Ascending aorta (tissue), 2 donors: ENCODE results near the gene ACIN1. TPM values are rescaled to one million over a fixed set of nuclear protein-coding genes. Genes with fewer than 3 reads are reported as not detected.
A peak's percentile ranks its signal among the peaks of the same experiment; 100 is the strongest.

Source experiments
- DNase-seq, 2 donors: peaks; one replicate each; pipeline ENCODE4 v3.0.0-alpha.2; 2019; ENCODE audit warnings: low spot score in 2 of 2
- H3K27ac ChIP-seq, 2 donors: fragments of 200-600 bp; sonication (generic); one replicate each; pipeline ENCODE4 v1.5.1; 2016 to 2017; ENCODE audit warnings: mild to moderate bottlenecking in 1 of 2
- H3K27me3 ChIP-seq: fragments of 200-600 bp; sonication (generic); one replicate; pipeline ENCODE4 v1.5.1; 2017
- H3K36me3 ChIP-seq, 2 donors: fragments of 200-600 bp; sonication (generic); one replicate each; pipeline ENCODE4 v1.5.1; 2016
- H3K4me1 ChIP-seq, 2 donors: fragments of 200-600 bp; sonication (generic); one replicate each; pipeline ENCODE4 v1.5.1; 2016 to 2017; ENCODE audit warnings: mild to moderate bottlenecking in 1 of 2
- H3K4me3 ChIP-seq, 2 donors: fragments of 200-600 bp; sonication (generic); one replicate each; pipeline ENCODE4 v1.5.1; 2016 to 2017; ENCODE audit warnings: mild to moderate bottlenecking in 1 of 2
- H3K9me3 ChIP-seq, 2 donors: fragments of 200-600 bp; sonication (generic); one replicate each; pipeline ENCODE4 v1.5.1; 2016
- CTCF ChIP-seq, 3 experiments: fragments of 200-600 bp in 2 of 3; fragments of 450-650 bp in 1 of 3; sonication (generic) in 2 of 3; IDR thresholded peaks; one replicate each; pipeline ENCODE4 v1.5.1; 2016 to 2019; ENCODE audit warnings: antibody characterized with exemption in 3 of 3, mild to moderate bottlenecking in 1 of 3, moderate library complexity in 1 of 3
- intact Hi-C: fragments of 100-400 bp; cut with DNase I; formaldehyde crosslinking; loops from one replicate; pipeline ENCODE4 v1.15.1; 2023
- total RNA-seq: library from RNA; depleted of rRNA; stranded (reverse); fragments of >200 nt; gene quantifications from one replicate; pipeline ENCODE4 v1.1.0, GENCODE V29; 2016

Gene ACIN1
- total RNA-seq, 1 donor from 2014 or later = 58.9 TPM

GRCh38 chr14:23035303-23036144 lies 59.4 kb downstream of the ACIN1 start:
- H3K4me3 ChIP-seq = peak overlapping the region; percentile 72 to 80
- no peaks in the 10 kb centered on the region for H3K9me3 ChIP-seq
- peak overlapping the region; percentile 91 to 93 for H3K27ac ChIP-seq
- H3K4me1 ChIP-seq = peaks cover 7 to 8% of the 10 kb centered on the region in 2 donors
- intact Hi-C loops = loop anchor here (1.0 to 2.0 kb wide), 4 partner anchors 23 to 60 kb away; partner anchors contain the start of genes ACIN1 and C14orf119
- peaks cover 24 to 29% of the 10 kb centered on the region in 2 donors for H3K36me3 ChIP-seq
- no peak for TF ChIP-seq CTCF (IDR thresholded peaks at IDR 0.05)
- DNase-seq = no peak
- H3K27me3 ChIP-seq = no peaks in the 10 kb centered on the region

GRCh38 chr14:23034498-23035302 lies 60.2 kb downstream of the ACIN1 start, which contains the start of gene PSMB5:
Gene PSMB5 (minus strand): TSS chr14:23034900. CDS start chr14:23034881, 19 bp downstream.
- DNase-seq = peak; percentile 61 to 95
- intact Hi-C loops = loop anchor here (1.0 to 2.0 kb wide), 4 partner anchors 24 to 61 kb away; partner anchors contain the start of genes ACIN1 and C14orf119
- no peaks in the 10 kb centered on the region for H3K9me3 ChIP-seq
- peak within 1 kb of the TSS; percentile 72 to 80 for H3K4me3 ChIP-seq
- peaks cover 7 to 8% of the 10 kb centered on the region in 2 donors for H3K4me1 ChIP-seq
- H3K36me3 ChIP-seq = peaks cover 30 to 32% of the 10 kb centered on the region in 2 donors
- H3K27me3 ChIP-seq = no peaks in the 10 kb centered on the region
- H3K27ac ChIP-seq = peak within 1 kb of the TSS; percentile 91 to 93
- no peak for TF ChIP-seq CTCF (IDR thresholded peaks at IDR 0.05)

- no peak for DNase-seq
- intact Hi-C loops = loop anchor here (2.0 kb wide), 1 partner anchor 47 kb away; no protein-coding TSS in a partner anchor
- Histone ChIP-seq H3K4me1 (peaks cover 7 to 8% of the 10 kb centered on the region in 2 donors), H3K36me3 (peaks cover 34 to 36% of the 10 kb centered on the region in 2 donors), H3K27me3 (no peaks in the 10 kb centered on the region), H3K27ac (peak overlapping the region; percentile 91 to 93), H3K9me3 (no peaks in the 10 kb centered on the region), H3K4me3 (peak overlapping the region; percentile 72 to 80)
- TF ChIP-seq CTCF (IDR thresholded peaks at IDR 0.05) = no peak
Observed at GRCh38 chr14:23033801-23034497, 61.0 kb downstream of the ACIN1 start.

- no peak for TF ChIP-seq CTCF (IDR thresholded peaks at IDR 0.05)
- Histone ChIP-seq H3K9me3 (no peaks in the 10 kb centered on the region), H3K27me3 (no peaks in the 10 kb centered on the region), H3K27ac (no peak overlapping the region), H3K36me3 (peaks cover 36 to 40% of the 10 kb centered on the region in 2 donors), H3K4me3 (peak overlapping the region in 1 of 2 donors; percentile 80), H3K4me1 (peaks cover 7 to 8% of the 10 kb centered on the region in 2 donors)
- intact Hi-C loops = no loop called here
- no peak for DNase-seq
Observed at GRCh38 chr14:23033251-23033727, 61.6 kb downstream of the ACIN1 start.

- H3K36me3 ChIP-seq = peaks cover 47 to 52% of the 10 kb centered on the region in 2 donors
- TF ChIP-seq CTCF (IDR thresholded peaks at IDR 0.05) = no peak
- H3K4me1 ChIP-seq = peaks cover 7 to 8% of the 10 kb centered on the region in 2 donors
- H3K4me3 ChIP-seq = no peak overlapping the region
- DNase-seq = no peak
- no peak overlapping the region for H3K27ac ChIP-seq
- intact Hi-C loops = no loop called here
- no peaks in the 10 kb centered on the region for H3K9me3 ChIP-seq
- no peaks in the 10 kb centered on the region for H3K27me3 ChIP-seq
Observed at GRCh38 chr14:23030936-23031335, 64.0 kb downstream of the ACIN1 start.
